Uterus (tissue), 4 donors: Measurements from ENCODE around the gene PLEKHG2. TPM values are rescaled to one million over a fixed set of nuclear protein-coding genes. Genes with fewer than 3 reads are reported as not detected.

Experiments
- DNase-seq, 2 donors: peaks; one replicate each; pipeline ENCODE4 v3.0.0-alpha.2; 2019 to 2020
- H3K27ac ChIP-seq, 2 donors: fragments of 200-600 bp; sonication (generic); 1 replicate in 1 of 2; 2 replicates in 1 of 2; pipeline ENCODE4 v1.5.1; 2016 to 2018
- H3K27me3 ChIP-seq, 2 donors: fragments of 200-600 bp; sonication (generic); one replicate each; pipeline ENCODE4 v1.5.1; 2018 to 2019; ENCODE audit warnings: control low read depth in 1 of 2
- H3K36me3 ChIP-seq, 2 donors: fragments of 200-600 bp; sonication (generic); one replicate each; pipeline ENCODE4 v1.5.1; 2019; ENCODE audit warnings: control low read depth in 1 of 2
- H3K4me1 ChIP-seq, 2 donors: fragments of 200-600 bp; sonication (generic); one replicate each; pipeline ENCODE4 v1.5.1; 2018 to 2019; ENCODE audit warnings: control low read depth in 1 of 2
- H3K4me3 ChIP-seq, 2 donors: fragments of 200-600 bp; sonication (generic); 1 replicate in 1 of 2; 2 replicates in 1 of 2; pipeline ENCODE4 v1.5.1; 2018 to 2019; ENCODE audit warnings: mild to moderate bottlenecking in 1 of 2
- H3K9me3 ChIP-seq, 2 donors: fragments of 200-600 bp; sonication (generic); one replicate each; pipeline ENCODE4 v1.5.1; 2019; ENCODE audit warnings: control low read depth in 1 of 2
- POLR2A ChIP-seq, 2 donors: fragments of 450-650 bp; IDR thresholded peaks; one replicate each; pipeline ENCODE4 v1.6.1; 2016; ENCODE audit warnings: antibody characterized with exemption in 2 of 2, mild to moderate bottlenecking in 1 of 2, moderate library complexity in 1 of 2
- intact Hi-C: fragments of 100-400 bp; cut with DNase I; formaldehyde crosslinking; loops from one replicate; pipeline ENCODE4 v1.15.1; 2023; ENCODE audit warnings: low total_unique reads
- total RNA-seq, 4 donors: library from RNA; depleted of rRNA in 3 of 4; stranded (reverse); fragments of >200 nt in 3 of 4; gene quantifications; one replicate each; pipeline versions ENCODE4 v1.1.0 to v1.2.4, GENCODE V29; 2014 to 2023
- TF ChIP-seq, protein P1 (sequence below), 4 experiments: fragments of 200-600 bp in 2 of 4; fragments of 450-650 bp in 2 of 4; sonication (generic) in 2 of 4; IDR thresholded peaks; one replicate each; pipeline ENCODE4 v1.5.1; 2016 to 2019; ENCODE audit warnings: antibody characterized with exemption in 4 of 4, mild to moderate bottlenecking in 2 of 4, moderate library complexity in 1 of 4
- donor health status: DM: yes; HTN: yes; CAD: no.

Gene PLEKHG2
- total RNA-seq, 4 donors from 2014 or later = 5.1 to 120 (median 21.6) TPM

DNA sequence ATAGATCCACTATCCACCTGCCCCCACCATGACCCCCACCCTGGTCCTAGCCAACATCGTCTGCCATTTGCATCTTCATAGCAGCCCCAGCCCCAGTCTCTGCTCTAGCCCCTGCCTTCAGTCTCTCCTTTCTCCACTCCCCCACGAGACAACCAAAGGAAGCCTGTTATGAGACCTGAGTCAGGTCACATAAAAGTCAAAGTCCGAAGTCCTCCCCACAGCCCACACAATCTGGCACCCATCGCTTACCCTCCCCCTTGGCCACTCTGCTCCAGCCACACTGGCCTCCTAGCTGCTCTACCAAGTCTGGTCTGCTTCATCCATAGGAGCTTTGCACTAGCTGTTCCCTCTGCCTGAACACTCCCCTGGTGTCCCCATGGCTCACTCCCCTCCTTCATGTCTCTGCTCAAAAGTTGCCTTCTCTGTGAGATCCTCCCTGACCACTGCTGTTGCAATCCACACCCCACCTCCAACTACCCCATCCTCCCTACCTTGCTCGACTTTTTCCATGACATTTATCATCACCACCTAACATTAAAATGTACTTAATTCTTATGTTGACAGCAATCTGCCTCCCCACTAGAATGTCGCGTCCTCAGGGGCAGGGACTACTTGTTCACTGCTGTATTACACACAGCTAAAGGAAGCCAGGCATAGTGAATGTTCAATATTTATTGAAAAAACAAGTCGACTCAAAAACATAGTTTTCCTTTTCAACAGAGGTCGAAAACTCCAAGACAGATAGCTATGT is 1.2 kb upstream of the PLEKHG2 start:
- TF ChIP-seq POLR2A (IDR thresholded peaks at IDR 0.05) = peak in 1 of 2 donors; percentile 14
- TF ChIP-seq, protein P1, sequence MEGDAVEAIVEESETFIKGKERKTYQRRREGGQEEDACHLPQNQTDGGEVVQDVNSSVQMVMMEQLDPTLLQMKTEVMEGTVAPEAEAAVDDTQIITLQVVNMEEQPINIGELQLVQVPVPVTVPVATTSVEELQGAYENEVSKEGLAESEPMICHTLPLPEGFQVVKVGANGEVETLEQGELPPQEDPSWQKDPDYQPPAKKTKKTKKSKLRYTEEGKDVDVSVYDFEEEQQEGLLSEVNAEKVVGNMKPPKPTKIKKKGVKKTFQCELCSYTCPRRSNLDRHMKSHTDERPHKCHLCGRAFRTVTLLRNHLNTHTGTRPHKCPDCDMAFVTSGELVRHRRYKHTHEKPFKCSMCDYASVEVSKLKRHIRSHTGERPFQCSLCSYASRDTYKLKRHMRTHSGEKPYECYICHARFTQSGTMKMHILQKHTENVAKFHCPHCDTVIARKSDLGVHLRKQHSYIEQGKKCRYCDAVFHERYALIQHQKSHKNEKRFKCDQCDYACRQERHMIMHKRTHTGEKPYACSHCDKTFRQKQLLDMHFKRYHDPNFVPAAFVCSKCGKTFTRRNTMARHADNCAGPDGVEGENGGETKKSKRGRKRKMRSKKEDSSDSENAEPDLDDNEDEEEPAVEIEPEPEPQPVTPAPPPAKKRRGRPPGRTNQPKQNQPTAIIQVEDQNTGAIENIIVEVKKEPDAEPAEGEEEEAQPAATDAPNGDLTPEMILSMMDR (IDR thresholded peaks at IDR 0.05) = no peak
- Histone ChIP-seq H3K27ac (peak overlapping the region; percentile 99 to 100), H3K27me3 (no peaks in the 10 kb centered on the region), H3K9me3 (no peaks in the 10 kb centered on the region), H3K36me3 (no peaks in the 10 kb centered on the region), H3K4me1 (peaks cover 0 to 17% of the 10 kb centered on the region in 2 donors), H3K4me3 (peak overlapping the region; percentile 83 to 98)
- intact Hi-C loops = no loop called here
- peak; percentile 73 for DNase-seq

DNA sequence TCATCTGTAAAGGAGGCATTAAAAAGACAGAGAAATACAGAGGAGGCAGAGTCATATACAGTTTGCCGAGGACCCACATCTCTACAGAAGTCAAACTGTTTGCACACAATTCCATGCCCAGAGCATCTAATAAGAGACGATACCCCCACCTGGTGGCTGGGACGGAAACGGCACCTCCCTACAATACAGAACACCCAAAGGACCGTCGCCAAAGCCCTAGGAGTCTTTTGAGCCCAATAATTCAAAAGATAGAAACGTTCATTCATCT is 703 bp upstream of the PLEKHG2 start:
- Histone ChIP-seq H3K9me3 (no peaks in the 10 kb centered on the region), H3K27me3 (no peaks in the 10 kb centered on the region), H3K4me1 (peaks cover 0 to 17% of the 10 kb centered on the region in 2 donors), H3K36me3 (no peaks in the 10 kb centered on the region), H3K4me3 (peak overlapping the region; percentile 83 to 98), H3K27ac (peak overlapping the region; percentile 99 to 100)
- TF ChIP-seq, protein P1 (IDR thresholded peaks at IDR 0.05) = peak; percentile 88 to 99 (median 96)
- TF ChIP-seq POLR2A (IDR thresholded peaks at IDR 0.05) = no peak
- peak; percentile 91 to 96 for DNase-seq
- intact Hi-C loops = no loop called here

DNA sequence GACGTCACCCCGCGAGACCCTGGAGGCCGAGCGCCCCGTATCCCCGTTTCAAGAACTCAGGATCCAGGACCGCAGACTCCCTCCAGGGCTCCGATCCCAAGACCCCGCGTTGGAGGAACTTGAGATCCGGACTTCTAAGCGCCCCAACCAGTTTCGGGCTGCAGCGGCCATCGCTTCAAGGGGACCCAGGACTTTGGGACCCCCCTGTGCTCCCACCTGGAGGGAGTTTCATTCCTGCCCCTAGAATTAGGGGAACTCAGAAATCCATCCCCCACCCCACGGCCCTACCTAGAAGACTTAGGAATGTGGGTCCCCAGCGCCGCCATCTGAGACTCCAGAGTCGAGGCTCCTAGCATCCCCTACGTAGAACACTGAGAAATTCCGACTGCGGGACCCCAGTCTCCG is 400 bp downstream of the PLEKHG2 start:
- DNase-seq = no peak
- H3K9me3 ChIP-seq = no peaks in the 10 kb centered on the region
- H3K27me3 ChIP-seq = no peaks in the 10 kb centered on the region
- peak overlapping the region; percentile 98 to 99 for H3K27ac ChIP-seq
- H3K4me1 ChIP-seq = peaks cover 0 to 20% of the 10 kb centered on the region in 2 donors
- TF ChIP-seq, protein P1 (IDR thresholded peaks at IDR 0.05) = no peak
- TF ChIP-seq POLR2A (IDR thresholded peaks at IDR 0.05) = no peak
- H3K4me3 ChIP-seq = peak overlapping the region; percentile 60 to 98
- H3K36me3 ChIP-seq = no peaks in the 10 kb centered on the region
- intact Hi-C loops = no loop called here

GRCh38 chr19:39413272-39413910 is 922 bp downstream of the PLEKHG2 start:
- intact Hi-C loops = no loop called here

More at GRCh38 chr19:39413272-39413910, 922 bp downstream of the PLEKHG2 start:
- DNase-seq = peak; percentile 71 to 82
- Histone ChIP-seq H3K4me3 (peak overlapping the region; percentile 60 to 98), H3K36me3 (no peaks in the 10 kb centered on the region), H3K27me3 (no peaks in the 10 kb centered on the region), H3K9me3 (no peaks in the 10 kb centered on the region), H3K4me1 (peaks cover 0 to 20% of the 10 kb centered on the region in 2 donors), H3K27ac (peak overlapping the region; percentile 98 to 99)
- TF ChIP-seq, protein P1 (IDR thresholded peaks at IDR 0.05) = no peak
- TF ChIP-seq POLR2A (IDR thresholded peaks at IDR 0.05) = peak in 1 of 2 donors; percentile 45
